Measurements from ENCODE around the gene GARIN5A. TPM values are rescaled to one million over a fixed set of nuclear protein-coding genes. Genes with fewer than 3 reads are reported as not detected.
A peak's percentile ranks its signal among the peaks of the same experiment; 100 is the strongest.

GARIN5A gene
- polyA plus RNA-seq, 3 donors, result 0.41 TPM; not detected in 2

GRCh38 chr19:50431343-50432220 lies 45.1 kb downstream of the GARIN5A start:
- H4K20me1 ChIP-seq (ENCODE audit: insufficient read depth, low read length), result no peaks in the 10 kb centered on the region
- peak; percentile 86 to 94 (median 93) for DNase-seq
- H3K4me1 Mint-ChIP-seq, result peaks cover 29% of the 10 kb centered on the region
- peak overlapping the region; percentile 83 for H2AFZ ChIP-seq (ENCODE audit: insufficient read depth, low read depth, low read length, poor library complexity, severe bottlenecking)
- H3K4me2 ChIP-seq (replicated peaks; ENCODE audit: extremely low read depth, low read length, poor library complexity, severe bottlenecking), result peak overlapping the region; percentile 83
- H3K4me3 Mint-ChIP-seq, result peak overlapping the region; percentile 82 to 96
- peaks cover 14 to 30% (median 27%) of the 10 kb centered on the region in 3 donors for H3K27me3 Mint-ChIP-seq (ENCODE audit: low read depth in 3 of 3)
- peak overlapping the region; percentile 53 to 65 (median 55) for H3K4me3 ChIP-seq (replicated peaks in 1 of 3; ENCODE audit: low read depth in 2 of 3, low read length in 3 of 3)
- no peaks in the 10 kb centered on the region for H3K36me3 Mint-ChIP-seq
- peak overlapping the region; percentile 52 for H3K9ac ChIP-seq (ENCODE audit: insufficient read depth, low read length, poor library complexity, severe bottlenecking)
- peak overlapping the region; percentile 94 to 98 (median 96) for H3K27ac Mint-ChIP-seq
- H3K27me3 ChIP-seq (ENCODE audit: control insufficient read depth in 2 of 2, insufficient read depth in 2 of 2, low read length in 2 of 2), result peaks cover 0 to 10% of the 10 kb centered on the region in 2 donors
- peaks cover 28 to 37% of the 10 kb centered on the region in 2 donors for H3K4me1 ChIP-seq (ENCODE audit: control insufficient read depth in 1 of 2, insufficient read depth in 2 of 2, low read length in 2 of 2)
- no peaks in the 10 kb centered on the region for H3K79me2 ChIP-seq (ENCODE audit: insufficient read depth, low read length)
- no peaks in the 10 kb centered on the region for H3K9me3 ChIP-seq (replicated peaks in 1 of 2; ENCODE audit: control insufficient read depth in 1 of 2, insufficient read depth in 1 of 2, low read length in 2 of 2)
- no peaks in the 10 kb centered on the region for H3K9me3 Mint-ChIP-seq
- TF ChIP-seq CTCF (IDR thresholded peaks at IDR 0.05), result no peak
- no peaks in the 10 kb centered on the region for H3K36me3 ChIP-seq (replicated peaks in 1 of 2; ENCODE audit: control insufficient read depth in 1 of 2, insufficient read depth in 2 of 2, low read length in 2 of 2)
- intact Hi-C loops (cut with micrococcal nuclease), result loop anchor here in 1 of 2 donors (5.0 kb wide), 1 partner anchor 44 kb away; no protein-coding TSS in a partner anchor
- WGBS (ENCODE audit: insufficient coverage), result 0% methylated on average over 17 of the region's 54 CpGs
- peak overlapping the region; percentile 71 for H3K27ac ChIP-seq (ENCODE audit: low read depth in 1 of 2, low read length in 2 of 2)

GRCh38 chr19:50430888-50431342 lies 45.7 kb downstream of the GARIN5A start:
- Mint-ChIP-seq H3K9me3 (no peaks in the 10 kb centered on the region), H3K27me3 (ENCODE audit: low read depth in 3 of 3) (peaks cover 14 to 27% (median 25%) of the 10 kb centered on the region in 3 donors), H3K4me3 (peak overlapping the region; percentile 82 to 96), H3K36me3 (no peaks in the 10 kb centered on the region), H3K4me1 (peaks cover 29% of the 10 kb centered on the region), H3K27ac (peak overlapping the region; percentile 94 to 98 (median 96))
- no peak for DNase-seq
- H3K27ac ChIP-seq (ENCODE audit: low read depth in 1 of 2, low read length in 2 of 2), result peak overlapping the region; percentile 71
- no peaks in the 10 kb centered on the region for H3K9me3 ChIP-seq (replicated peaks in 1 of 2; ENCODE audit: control insufficient read depth in 1 of 2, insufficient read depth in 1 of 2, low read length in 2 of 2)
- no peaks in the 10 kb centered on the region for H3K79me2 ChIP-seq (ENCODE audit: insufficient read depth, low read length)
- H4K20me1 ChIP-seq (ENCODE audit: insufficient read depth, low read length), result no peaks in the 10 kb centered on the region
- peaks cover 0 to 10% of the 10 kb centered on the region in 2 donors for H3K27me3 ChIP-seq (ENCODE audit: control insufficient read depth in 2 of 2, insufficient read depth in 2 of 2, low read length in 2 of 2)
- 72% methylated on average over 2 of the region's 13 CpGs for WGBS (ENCODE audit: insufficient coverage)
- peak overlapping the region; percentile 83 for H2AFZ ChIP-seq (ENCODE audit: insufficient read depth, low read depth, low read length, poor library complexity, severe bottlenecking)
- intact Hi-C loops (cut with micrococcal nuclease), result loop anchor here in 1 of 2 donors (5.0 kb wide), 1 partner anchor 44 kb away; no protein-coding TSS in a partner anchor
- TF ChIP-seq CTCF (IDR thresholded peaks at IDR 0.05), result no peak
- no peaks in the 10 kb centered on the region for H3K36me3 ChIP-seq (replicated peaks in 1 of 2; ENCODE audit: control insufficient read depth in 1 of 2, insufficient read depth in 2 of 2, low read length in 2 of 2)
- peak overlapping the region; percentile 53 to 65 (median 55) for H3K4me3 ChIP-seq (replicated peaks in 1 of 3; ENCODE audit: low read depth in 2 of 3, low read length in 3 of 3)
- H3K9ac ChIP-seq (ENCODE audit: insufficient read depth, low read length, poor library complexity, severe bottlenecking), result peak overlapping the region; percentile 52
- peak overlapping the region; percentile 83 for H3K4me2 ChIP-seq (replicated peaks; ENCODE audit: extremely low read depth, low read length, poor library complexity, severe bottlenecking)
- H3K4me1 ChIP-seq (ENCODE audit: control insufficient read depth in 1 of 2, insufficient read depth in 2 of 2, low read length in 2 of 2), result peaks cover 28 to 37% of the 10 kb centered on the region in 2 donors

Data from CD14-positive monocyte (primary cell).